Forelimb muscle (tissue), 1 donor: ENCODE results near the gene GATB. TPM values are rescaled to one million over a fixed set of nuclear protein-coding genes. Genes with fewer than 3 reads are reported as not detected.

ENCODE experiments used
- DNase-seq: peaks from one replicate; pipeline ENCODE4 v3.0.0-alpha.2; 2013; ENCODE audit warnings: low read depth
- polyA plus RNA-seq: library from polyadenylated mRNA; unstranded; fragments of 120-200 nt; gene quantifications from one replicate; pipeline ENCODE4 v1.2.1, GENCODE V29; 2013; ENCODE audit not compliant: insufficient read length

Gene GATB
- 21.4 TPM for polyA plus RNA-seq

GRCh38 chr4:151760712-151761661 lies at the start of gene GATB:
Gene GATB (minus strand): TSS chr4:151761007. CDS start chr4:151760982, 25 bp downstream.
- DNase-seq = peak; percentile 98

GRCh38 chr4:151810476-151810875 lies 49.7 kb upstream of the GATB start:
- DNase-seq = no peak

GRCh38 chr4:151809716-151810115 lies 48.9 kb upstream of the GATB start:
- no peak for DNase-seq

GRCh38 chr4:151808542-151808941 lies 47.7 kb upstream of the GATB start:
- DNase-seq = no peak

- DNase-seq = no peak
Observed at GRCh38 chr4:151808120-151808529, 47.3 kb upstream of the GATB start.

GRCh38 chr4:151807220-151807619 lies 46.4 kb upstream of the GATB start:
- DNase-seq = no peak

GRCh38 chr4:151806511-151806927 lies 45.7 kb upstream of the GATB start:
- DNase-seq = no peak

GRCh38 chr4:151804821-151805220 lies 44.0 kb upstream of the GATB start:
- no peak for DNase-seq

GRCh38 chr4:151804086-151804630 lies 43.4 kb upstream of the GATB start:
- no peak for DNase-seq

- no peak for DNase-seq
Observed at GRCh38 chr4:151803246-151803645, 42.4 kb upstream of the GATB start.

- DNase-seq = no peak
Observed at GRCh38 chr4:151801547-151802516, 41.0 kb upstream of the GATB start.

GRCh38 chr4:151799417-151800012 lies 38.7 kb upstream of the GATB start:
- no peak for DNase-seq

GRCh38 chr4:151798678-151799416 lies 38.0 kb upstream of the GATB start:
- DNase-seq = no peak

- DNase-seq = no peak
Observed at GRCh38 chr4:151797853-151798252, 37.0 kb upstream of the GATB start.

GRCh38 chr4:151797131-151797530 lies 36.3 kb upstream of the GATB start:
- DNase-seq = no peak

- no peak for DNase-seq
Observed at GRCh38 chr4:151796106-151796505, 35.3 kb upstream of the GATB start.

GRCh38 chr4:151792995-151793394 lies 32.2 kb upstream of the GATB start:
- no peak for DNase-seq

- no peak for DNase-seq
Observed at GRCh38 chr4:151792530-151792929, 31.7 kb upstream of the GATB start.

- DNase-seq = no peak
Observed at GRCh38 chr4:151788021-151788420, 27.2 kb upstream of the GATB start.

- no peak for DNase-seq
Observed at GRCh38 chr4:151786158-151786495, 25.3 kb upstream of the GATB start.
